SH-SY5Y (cell line): Measurements from ENCODE around the gene DGLUCY.

Source experiments
- GATA2 ChIP-seq: IDR thresholded peaks from 2 replicates; pipeline ENCODE4 v1.6.1; 2011; ENCODE audit warnings: mild to moderate bottlenecking, low read depth, low read length
- GATA3 ChIP-seq: IDR thresholded peaks from 2 replicates; pipeline ENCODE4 v1.6.1; 2011; ENCODE audit warnings: low read depth, mild to moderate bottlenecking, low read length, moderate library complexity

DNA sequence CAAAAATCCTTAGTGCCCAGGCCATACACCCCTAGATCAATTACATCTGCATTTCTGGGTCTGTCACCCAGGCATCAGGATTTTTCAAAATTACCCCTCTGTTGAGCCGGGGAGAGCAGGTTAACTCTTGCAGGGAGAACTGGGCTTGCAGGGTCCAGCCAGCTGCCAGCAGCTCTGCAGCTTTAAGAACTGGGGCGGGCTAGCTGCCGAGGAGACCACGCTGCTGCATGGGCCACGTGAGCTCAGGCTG, at the start of gene DGLUCY:
- TF ChIP-seq GATA2, result no peak
- TF ChIP-seq GATA3, result no peak
